LNCaP clone FGC (cell line): Measurements from ENCODE around the gene RET.
"Not testable (repeated sequence)": the region's sequence is repeated elsewhere in the genome, so short reads cannot be mapped to it uniquely, and the experiment has no call there.

ENCODE experiments used
- DNase-seq: peaks from one replicate; pipeline ENCODE4 v3.0.0-alpha.2; 2011; ENCODE audit warnings: low read depth
- H3K4me3 ChIP-seq: 2 replicates; pipeline ENCODE4 v1.5.1; 2011; ENCODE audit warnings: mild to moderate bottlenecking, low read depth, low read length, control low read depth
- TF ChIP-seq, protein P1 (sequence below): IDR thresholded peaks from 2 replicates; pipeline ENCODE4 v1.5.1; 2012; ENCODE audit warnings: mild to moderate bottlenecking; ENCODE audit not compliant: control insufficient read depth, insufficient read depth; ENCODE audit errors: extremely low read depth

RET gene

GRCh38 chr10:43145311-43145710 lies 68.4 kb downstream of the RET start:
- DNase-seq = no peak
- TF ChIP-seq, protein P1, sequence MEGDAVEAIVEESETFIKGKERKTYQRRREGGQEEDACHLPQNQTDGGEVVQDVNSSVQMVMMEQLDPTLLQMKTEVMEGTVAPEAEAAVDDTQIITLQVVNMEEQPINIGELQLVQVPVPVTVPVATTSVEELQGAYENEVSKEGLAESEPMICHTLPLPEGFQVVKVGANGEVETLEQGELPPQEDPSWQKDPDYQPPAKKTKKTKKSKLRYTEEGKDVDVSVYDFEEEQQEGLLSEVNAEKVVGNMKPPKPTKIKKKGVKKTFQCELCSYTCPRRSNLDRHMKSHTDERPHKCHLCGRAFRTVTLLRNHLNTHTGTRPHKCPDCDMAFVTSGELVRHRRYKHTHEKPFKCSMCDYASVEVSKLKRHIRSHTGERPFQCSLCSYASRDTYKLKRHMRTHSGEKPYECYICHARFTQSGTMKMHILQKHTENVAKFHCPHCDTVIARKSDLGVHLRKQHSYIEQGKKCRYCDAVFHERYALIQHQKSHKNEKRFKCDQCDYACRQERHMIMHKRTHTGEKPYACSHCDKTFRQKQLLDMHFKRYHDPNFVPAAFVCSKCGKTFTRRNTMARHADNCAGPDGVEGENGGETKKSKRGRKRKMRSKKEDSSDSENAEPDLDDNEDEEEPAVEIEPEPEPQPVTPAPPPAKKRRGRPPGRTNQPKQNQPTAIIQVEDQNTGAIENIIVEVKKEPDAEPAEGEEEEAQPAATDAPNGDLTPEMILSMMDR = no peak

GRCh38 chr10:43145936-43146335 lies 69.1 kb downstream of the RET start:
- not testable (repeated sequence) for DNase-seq, H3K4me3 ChIP-seq

More at GRCh38 chr10:43145311-43145710, 68.4 kb downstream of the RET start:
- no peak overlapping the region for H3K4me3 ChIP-seq

DNA sequence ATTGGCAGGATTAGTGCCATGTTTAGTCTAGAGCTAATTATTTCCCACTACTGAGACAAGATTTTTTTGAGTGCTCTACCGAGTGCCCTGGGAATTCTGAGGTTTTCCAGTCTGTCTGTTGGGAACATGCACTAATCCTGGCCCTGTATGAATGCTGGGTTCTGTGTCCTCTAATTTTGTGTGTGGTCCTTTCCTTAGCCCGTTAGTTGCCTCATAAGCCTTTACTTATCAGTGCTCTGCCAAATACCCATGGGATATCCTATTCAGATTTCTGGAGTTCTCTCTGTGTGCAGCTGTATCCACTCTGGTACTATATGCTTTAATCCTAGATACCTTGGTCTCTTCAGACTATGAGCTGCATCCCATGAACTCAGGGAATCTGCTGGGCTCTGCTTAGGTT lies 74.5 kb downstream of the RET start:
- DNase-seq = no peak
- H3K4me3 ChIP-seq = no peak overlapping the region
- TF ChIP-seq, protein P1 = no peak

- no peak for DNase-seq
- H3K4me3 ChIP-seq = no peak overlapping the region
- TF ChIP-seq, protein P1 = no peak
These were observed 77.0 kb downstream of the RET start for GRCh38 chr10:43153901-43154300.

GRCh38 chr10:43155221-43155620 lies 78.4 kb downstream of the RET start:
- TF ChIP-seq, protein P1 = no peak
- H3K4me3 ChIP-seq = no peak overlapping the region
- DNase-seq = no peak

GRCh38 chr10:43155741-43156140 lies 78.9 kb downstream of the RET start:
- no peak overlapping the region for H3K4me3 ChIP-seq
- no peak for DNase-seq
- TF ChIP-seq, protein P1 = no peak

GRCh38 chr10:43156590-43157341 lies 79.9 kb downstream of the RET start:
- no peak overlapping the region for H3K4me3 ChIP-seq
- no peak for DNase-seq
- TF ChIP-seq, protein P1 = no peak
